Endothelial cell of umbilical vein (primary cell): ENCODE measurements around the gene RASAL2. TPM values are rescaled to one million over a fixed set of nuclear protein-coding genes. Genes with fewer than 3 reads are reported as not detected.

ENCODE experiments used
- BruUV-seq: library from RNA; stranded (reverse); fragments of 400-500 nt; replicated peaks from 2 replicates; lab custom pipeline; 2021; lab: Mats Ljungman, UMichigan
- CTCF ChIA-PET: fragments of 300-600, 350-600 bp; sonication (Branson Sonifier 250); formaldehyde crosslinking; loops from one replicate; lab custom pipeline; 2021; ENCODE audit warnings: antibody characterized with exemption, inconsistent platforms; lab: Charles Lee
- POLR2A ChIA-PET: fragments of 300-600, 350-600 bp; sonication (Branson Sonifier 250); formaldehyde crosslinking; loops from one replicate; lab custom pipeline; 2021; ENCODE audit warnings: antibody characterized with exemption, inconsistent platforms; lab: Charles Lee
- DNase-seq: peaks from one replicate; pipeline ENCODE4 v3.0.0-alpha.2; 2011; ENCODE audit warnings: low read depth, low spot score
- FAIRE-seq: peaks from 2 replicates; lab custom pipeline; 2011; peaks lifted over from hg19 to GRCh38; lab: Jason Lieb, UNC
- H2AFZ ChIP-seq: 2 replicates; pipeline ENCODE4 v1.6.0; 2012; ENCODE audit warnings: low read depth, low read length, control low read depth, inconsistent platforms
- H3K27ac ChIP-seq: 2 replicates; pipeline ENCODE4 v1.5.1; 2011; ENCODE audit warnings: low read depth, mild to moderate bottlenecking, control low read depth, low read length, moderate library complexity; ENCODE audit not compliant: insufficient read depth
- H3K27me3 ChIP-seq, 2 experiments: 2 replicates each; pipeline versions ENCODE4 v1.6.0 to v1.6.1; 2011; ENCODE audit warnings: low read length in 2 of 2, mixed read lengths in 1 of 2; ENCODE audit not compliant: control insufficient read depth in 2 of 2, insufficient read depth in 2 of 2
- H3K36me3 ChIP-seq, 2 experiments: 2 replicates in 1 of 2; 3 replicates in 1 of 2; pipeline ENCODE4 v1.5.1; 2011; ENCODE audit warnings: low read length in 2 of 2, mild to moderate bottlenecking in 1 of 2, moderate library complexity in 1 of 2; ENCODE audit not compliant: control insufficient read depth in 2 of 2, insufficient read depth in 2 of 2; ENCODE audit errors: extremely low read depth in 1 of 2
- H3K4me1 ChIP-seq: 3 replicates; pipeline ENCODE4 v1.5.1; 2011; ENCODE audit warnings: mild to moderate bottlenecking, low read length; ENCODE audit not compliant: control insufficient read depth, insufficient read depth; ENCODE audit errors: extremely low read depth
- H3K4me2 ChIP-seq: 2 replicates; pipeline ENCODE4 v1.6.1; 2011; ENCODE audit warnings: low read length, control low read depth, mixed read lengths; ENCODE audit not compliant: insufficient read depth
- H3K4me3 ChIP-seq, 3 experiments: fragments of 200-600 bp in 1 of 3; sonication (generic), shearing (Covaris generic) in 1 of 3; replicated peaks in 1 of 3; 2 replicates each; pipeline ENCODE4 v1.5.1; 2011 to 2016; ENCODE audit warnings: control low read depth in 3 of 3, low read length in 3 of 3, mild to moderate bottlenecking in 2 of 3, inconsistent platforms in 1 of 3, low read depth in 1 of 3, moderate library complexity in 1 of 3; ENCODE audit not compliant: insufficient read depth in 1 of 3
- H3K79me2 ChIP-seq: 2 replicates; pipeline ENCODE4 v1.6.0; 2012; ENCODE audit warnings: low read length, inconsistent platforms; ENCODE audit not compliant: control insufficient read depth, insufficient read depth
- H3K9ac ChIP-seq: replicated peaks from 2 replicates; pipeline ENCODE3; 2011; ENCODE audit warnings: low read length, control low read depth; ENCODE audit not compliant: insufficient read depth; ENCODE audit errors: extremely low read depth
- H3K9me1 ChIP-seq: replicated peaks from 3 replicates; pipeline ENCODE4 v1.6.0; 2011; ENCODE audit warnings: mild to moderate bottlenecking, low read length; ENCODE audit not compliant: control insufficient read depth, insufficient read depth; ENCODE audit errors: extremely low read depth
- H3K9me3 ChIP-seq: replicated peaks from 2 replicates; pipeline ENCODE4 v1.5.1; 2012; ENCODE audit warnings: low read length, inconsistent platforms; ENCODE audit not compliant: control insufficient read depth, insufficient read depth
- H4K20me1 ChIP-seq: replicated peaks from 2 replicates; pipeline ENCODE3; 2011; ENCODE audit warnings: mild to moderate bottlenecking, low read length; ENCODE audit not compliant: control insufficient read depth, insufficient read depth; ENCODE audit errors: extremely low read depth
- EZH2 ChIP-seq: IDR thresholded peaks from 2 replicates; pipeline ENCODE4 v1.6.1; 2012; ENCODE audit warnings: borderline replicate concordance, low read depth, mild to moderate bottlenecking, moderate library complexity, low read length, inconsistent platforms; ENCODE audit not compliant: severe bottlenecking
- GATA2 ChIP-seq: IDR thresholded peaks from 2 replicates; pipeline ENCODE4 v1.7.0; 2011; ENCODE audit warnings: low read depth, mild to moderate bottlenecking, moderate library complexity, mixed read lengths, low read length; ENCODE audit not compliant: insufficient read length, insufficient read depth
- JUN ChIP-seq: IDR thresholded peaks from 2 replicates; pipeline ENCODE4 v1.6.1; 2011; ENCODE audit warnings: borderline replicate concordance, low read depth; ENCODE audit not compliant: insufficient read length, insufficient read depth
- POLR2A ChIP-seq: IDR thresholded peaks from 2 replicates; pipeline ENCODE4 v1.6.1; 2012; ENCODE audit warnings: low read depth, mild to moderate bottlenecking, control low read depth, low read length
- POLR2AphosphoS5 ChIP-seq: IDR thresholded peaks from 2 replicates; pipeline ENCODE4 v1.6.1; 2012; ENCODE audit warnings: low read depth, mild to moderate bottlenecking, control low read depth, low read length, moderate library complexity; ENCODE audit not compliant: insufficient read depth
- dilution Hi-C: fragments of 300-500 bp; cut with MboI; formaldehyde crosslinking; loops from one replicate; pipeline ENCODE4 v1.15.0; 2019; ENCODE audit warnings: low sequenced_read_pairs; ENCODE audit not compliant: extremely low pct_ligation_motif_present
- intact Hi-C: fragments of 100-400 bp; cut with micrococcal nuclease; formaldehyde crosslinking; loops from one replicate; pipeline ENCODE4 v1.10.0; 2022
- polyA plus RNA-seq, 4 experiments: library from polyadenylated mRNA; depleted of rRNA in 3 of 4; stranded (reverse) in 3 of 4; unstranded in 1 of 4; fragments of >200 nt; gene quantifications; 2 replicates each; pipeline versions ENCODE4 v1.2.1 to v1.2.3, GENCODE V29; 2011 to 2012; ENCODE audit warnings: missing spikeins in 1 of 4
- total RNA-seq: library from RNA; stranded (reverse); gene quantifications from 2 replicates; pipeline ENCODE4 v1.2.3, GENCODE V29; 2021
- TF ChIP-seq, protein P1 (sequence below): IDR thresholded peaks from 2 replicates; pipeline ENCODE4 v1.6.1; 2011; ENCODE audit not compliant: insufficient read depth, insufficient read length
- TF ChIP-seq, protein P2 (sequence below), 2 donors: IDR thresholded peaks; 1 replicate in 1 of 2; 2 replicates in 1 of 2; pipeline ENCODE4 v1.5.1; 2011; ENCODE audit warnings: low read length in 2 of 2, mild to moderate bottlenecking in 2 of 2, moderate library complexity in 2 of 2, control low read depth in 1 of 2, inconsistent platforms in 1 of 2, low read depth in 1 of 2; ENCODE audit not compliant: insufficient read depth in 1 of 2; ENCODE audit errors: extremely low read depth in 1 of 2

Gene RASAL2
- total and polyA plus RNA-seq, 2 donors (not counting 3 experiments of a cell fraction or from before 2014, with no cell fraction given) = 12.5 to 15.5 TPM

DNA sequence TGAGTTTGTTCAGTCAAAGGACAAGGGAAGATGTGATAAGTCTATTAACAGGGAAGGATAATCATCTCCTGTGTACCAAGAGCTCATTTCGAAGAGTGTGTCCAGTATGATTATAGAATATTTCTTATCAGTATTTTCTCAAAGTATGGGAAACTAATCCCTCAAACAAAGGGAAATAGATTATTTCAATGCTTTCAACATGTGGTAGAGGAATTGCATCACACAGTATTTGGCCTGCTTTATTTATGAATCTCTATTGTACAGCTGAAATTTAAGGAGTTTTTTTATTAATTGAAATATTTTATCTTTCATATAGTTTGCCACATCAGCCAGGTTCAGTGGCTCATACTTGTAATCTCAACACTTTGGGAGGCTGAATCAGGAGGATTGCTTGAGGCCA lies 251.9 kb downstream of the RASAL2 start:
- FAIRE-seq = no peak
- CTCF ChIA-PET = interaction anchor here (0.8 to 5.7 kb wide), 8 partner anchors 9 to 657 kb away, joined by 3 to 57 read pairs (median 4); no protein-coding TSS in a partner anchor
- no TSS peak for BruUV-seq

More for the DNA sequence above, 251.9 kb downstream of the RASAL2 start:
- no peak for DNase-seq
- TF ChIP-seq POLR2A (no peak), EZH2 (no peak), GATA2 (no peak), JUN (no peak), POLR2AphosphoS5 (no peak)
- TF ChIP-seq, protein P1, sequence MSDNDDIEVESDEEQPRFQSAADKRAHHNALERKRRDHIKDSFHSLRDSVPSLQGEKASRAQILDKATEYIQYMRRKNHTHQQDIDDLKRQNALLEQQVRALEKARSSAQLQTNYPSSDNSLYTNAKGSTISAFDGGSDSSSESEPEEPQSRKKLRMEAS = no peak
- TF ChIP-seq, protein P2, sequence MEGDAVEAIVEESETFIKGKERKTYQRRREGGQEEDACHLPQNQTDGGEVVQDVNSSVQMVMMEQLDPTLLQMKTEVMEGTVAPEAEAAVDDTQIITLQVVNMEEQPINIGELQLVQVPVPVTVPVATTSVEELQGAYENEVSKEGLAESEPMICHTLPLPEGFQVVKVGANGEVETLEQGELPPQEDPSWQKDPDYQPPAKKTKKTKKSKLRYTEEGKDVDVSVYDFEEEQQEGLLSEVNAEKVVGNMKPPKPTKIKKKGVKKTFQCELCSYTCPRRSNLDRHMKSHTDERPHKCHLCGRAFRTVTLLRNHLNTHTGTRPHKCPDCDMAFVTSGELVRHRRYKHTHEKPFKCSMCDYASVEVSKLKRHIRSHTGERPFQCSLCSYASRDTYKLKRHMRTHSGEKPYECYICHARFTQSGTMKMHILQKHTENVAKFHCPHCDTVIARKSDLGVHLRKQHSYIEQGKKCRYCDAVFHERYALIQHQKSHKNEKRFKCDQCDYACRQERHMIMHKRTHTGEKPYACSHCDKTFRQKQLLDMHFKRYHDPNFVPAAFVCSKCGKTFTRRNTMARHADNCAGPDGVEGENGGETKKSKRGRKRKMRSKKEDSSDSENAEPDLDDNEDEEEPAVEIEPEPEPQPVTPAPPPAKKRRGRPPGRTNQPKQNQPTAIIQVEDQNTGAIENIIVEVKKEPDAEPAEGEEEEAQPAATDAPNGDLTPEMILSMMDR (IDR thresholded peaks at IDR 0.05; ENCODE audit: extremely low read depth in 1 of 2, insufficient read depth in 1 of 2, low read depth in 1 of 2, low read length in 2 of 2) = no peak
- no peak overlapping the region for H3K4me2 ChIP-seq
- dilution Hi-C loops = no loop called here
- no peak overlapping the region for H3K4me3 ChIP-seq
- H4K20me1 ChIP-seq = no peaks in the 10 kb centered on the region
- peaks cover 22% of the 10 kb centered on the region for H3K4me1 ChIP-seq
- H3K27me3 ChIP-seq = no peaks in the 10 kb centered on the region
- no peak overlapping the region for H3K9ac ChIP-seq
- no peaks in the 10 kb centered on the region for H3K9me1 ChIP-seq
- no peaks in the 10 kb centered on the region for H3K9me3 ChIP-seq
- no peak overlapping the region for H2AFZ ChIP-seq
- H3K79me2 ChIP-seq = no peaks in the 10 kb centered on the region
- POLR2A ChIA-PET = interaction anchor here (0.7 kb wide), 1 partner anchor 19 kb away, joined by 3 read pairs; no protein-coding TSS in a partner anchor
- intact Hi-C loops = loop anchor here (2.0 kb wide), 1 partner anchor 35 kb away; no protein-coding TSS in a partner anchor
- H3K27ac ChIP-seq = no peak overlapping the region
- no peaks in the 10 kb centered on the region for H3K36me3 ChIP-seq
